ENCODE data around the gene EMC10. TPM values are rescaled to one million over a fixed set of nuclear protein-coding genes. Genes with fewer than 3 reads are reported as not detected.

The EMC10 gene
- polyA plus RNA-seq (2013, experiment 1 of 2), result 104 TPM
- 102 TPM for polyA plus RNA-seq (2013, experiment 2 of 2)

DNA sequence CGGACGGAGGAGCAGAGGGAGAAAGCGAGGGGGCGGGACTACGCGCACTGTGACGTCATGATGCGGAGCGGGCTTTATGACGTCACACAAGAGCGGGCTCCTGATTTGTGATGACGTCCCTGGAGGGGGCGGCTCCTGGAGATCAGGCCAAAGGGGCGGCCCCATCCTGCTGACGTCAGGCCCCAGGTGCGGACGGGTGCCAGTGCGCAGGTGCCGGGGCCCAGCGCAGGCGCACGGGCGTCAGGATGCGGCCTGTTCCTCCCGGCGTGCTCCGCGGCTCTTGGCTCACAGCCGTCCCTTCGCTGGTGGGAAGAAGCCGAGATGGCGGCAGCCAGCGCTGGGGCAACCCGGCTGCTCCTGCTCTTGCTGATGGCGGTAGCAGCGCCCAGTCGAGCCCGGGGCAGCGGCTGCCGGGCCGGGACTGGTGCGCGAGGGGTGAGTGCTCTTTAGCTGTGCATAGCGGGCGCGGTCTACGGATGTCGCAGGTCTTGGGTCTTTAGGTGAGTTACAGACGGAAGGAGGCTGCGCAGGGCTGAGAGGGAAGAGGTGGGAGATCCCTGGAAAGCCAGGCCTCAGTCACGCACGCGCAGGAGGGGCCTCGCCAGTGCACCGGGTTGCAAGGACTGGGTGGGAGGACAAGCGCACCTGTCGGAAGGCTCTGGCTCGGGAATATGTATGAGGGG is at the start of gene EMC10, which contains the start of gene GARIN5A:
TSS of gene EMC10 (plus strand) at position 284 of the 683 bp plus-strand sequence. CDS start at position 322, 38 bp downstream.
TSS of gene GARIN5A (minus strand) at position 625 of the 683 bp plus-strand sequence. CDS start at position 165, 460 bp downstream.
- Histone ChIP-seq H3K36me3 (ENCODE audit: control insufficient read depth in 1 of 2, insufficient read depth in 2 of 2, low read depth in 1 of 2, low read length in 2 of 2) (peaks cover 13 to 34% of the 10 kb centered on the region in 2 experiments), H3K9me3 (ENCODE audit: control insufficient read depth, low read length) (no peaks in the 10 kb centered on the region), H3K14ac (ENCODE audit: low read length in 2 of 2) (peak within 1 kb of the TSS in 1 of 2 experiments; percentile 80), H4K91ac (ENCODE audit: low read length) (peak within 1 kb of the TSS; percentile 97), H2BK12ac (ENCODE audit: low read length in 2 of 2) (no peak within 1 kb of the TSS), H2BK5ac (ENCODE audit: low read depth, low read length, poor library complexity, severe bottlenecking) (no peak within 1 kb of the TSS), H3K4me3 (ENCODE audit: insufficient read depth in 1 of 2, low read depth in 1 of 2, low read length in 2 of 2) (peak within 1 kb of the TSS; percentile 96 to 99), H3K23ac (ENCODE audit: low read length in 2 of 2) (peak within 1 kb of the TSS in 1 of 2 experiments; percentile 60), H4K8ac (ENCODE audit: low read length) (peak within 1 kb of the TSS; percentile 99), H3K9ac (ENCODE audit: low read length) (peak within 1 kb of the TSS; percentile 90), H3K4me2 (ENCODE audit: low read length, poor library complexity, severe bottlenecking) (peak within 1 kb of the TSS; percentile 70), H3K4ac (ENCODE audit: low read depth in 1 of 2, low read length in 2 of 2) (peak within 1 kb of the TSS; percentile 87 to 88), H3K27ac (ENCODE audit: low read length, poor library complexity, severe bottlenecking) (peak within 1 kb of the TSS; percentile 22), H3K79me1 (replicated peaks; ENCODE audit: low read length, poor library complexity, severe bottlenecking) (peaks cover 38% of the 10 kb centered on the region), H2BK120ac (ENCODE audit: low read depth, low read length) (no peak within 1 kb of the TSS), H2BK15ac (ENCODE audit: low read depth, poor library complexity, severe bottlenecking) (peak within 1 kb of the TSS; percentile 98), H3K18ac (ENCODE audit: low read depth in 1 of 2, low read length in 2 of 2) (peak within 1 kb of the TSS; percentile 93 to 99), H2AFZ (ENCODE audit: low read depth, low read length) (peak within 1 kb of the TSS; percentile 87), H3K27me3 (ENCODE audit: control insufficient read depth in 1 of 2, insufficient read depth in 1 of 2, low read length in 2 of 2) (no peaks in the 10 kb centered on the region), H3K4me1 (ENCODE audit: control insufficient read depth, insufficient read depth, low read depth, low read length) (peaks cover 13% of the 10 kb centered on the region), H2AK5ac (ENCODE audit: low read length, severe bottlenecking) (no peak within 1 kb of the TSS)
- 3% methylated on average over 56 of the region's 58 CpGs for WGBS
- DNase-seq, result peak; percentile 95

DNA sequence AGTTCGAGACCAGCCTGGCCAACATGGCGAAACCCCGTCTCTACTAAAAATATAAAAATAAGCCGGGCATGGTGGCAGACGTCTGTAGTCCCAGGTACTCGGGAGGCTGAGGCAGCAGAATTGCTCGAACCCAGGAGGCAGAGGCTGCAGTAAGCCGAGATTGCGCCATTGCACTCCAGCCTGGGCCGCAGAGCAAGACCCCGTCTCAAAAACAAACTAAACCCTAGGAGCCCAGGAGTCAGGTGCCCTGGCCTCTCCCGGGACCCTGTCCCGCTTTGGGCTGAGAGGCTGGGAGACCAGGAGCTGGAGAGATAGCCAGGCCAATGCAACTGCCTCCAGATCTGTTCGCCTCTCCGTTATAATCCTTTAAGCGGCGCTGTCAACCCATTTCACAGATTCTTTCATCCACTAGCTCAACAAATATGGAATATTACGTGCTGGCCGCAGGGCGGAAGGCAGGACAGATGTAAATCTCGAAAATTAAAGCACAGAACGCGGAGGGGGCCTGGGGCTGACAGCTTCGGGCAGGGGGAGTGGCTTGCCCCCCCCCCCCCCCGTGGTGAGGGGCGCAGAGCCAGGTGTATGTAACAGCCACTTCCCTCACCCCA is 48.9 kb upstream of the EMC10 start:
- H3K27me3 ChIP-seq (ENCODE audit: control insufficient read depth in 1 of 2, insufficient read depth in 1 of 2, low read length in 2 of 2), result peaks cover 0 to 45% of the 10 kb centered on the region in 2 experiments
- H3K9me3 ChIP-seq (ENCODE audit: control insufficient read depth, low read length), result no peaks in the 10 kb centered on the region
- H3K27ac ChIP-seq (ENCODE audit: low read length, poor library complexity, severe bottlenecking), result no peak overlapping the region
- no peak overlapping the region for H3K14ac ChIP-seq (ENCODE audit: low read length in 2 of 2)
- no peak overlapping the region for H3K4ac ChIP-seq (ENCODE audit: low read depth in 1 of 2, low read length in 2 of 2)
- no peak overlapping the region for H2BK15ac ChIP-seq (ENCODE audit: low read depth, poor library complexity, severe bottlenecking)
- no peak overlapping the region for H2BK120ac ChIP-seq (ENCODE audit: low read depth, low read length)
- H3K36me3 ChIP-seq (ENCODE audit: control insufficient read depth in 1 of 2, insufficient read depth in 2 of 2, low read depth in 1 of 2, low read length in 2 of 2), result no peaks in the 10 kb centered on the region
- no peak overlapping the region for H2BK12ac ChIP-seq (ENCODE audit: low read length in 2 of 2)
- no peak overlapping the region for H3K4me2 ChIP-seq (ENCODE audit: low read length, poor library complexity, severe bottlenecking)
- 93% methylated on average over 23 of the region's 26 CpGs for WGBS
- no peak overlapping the region for H4K91ac ChIP-seq (ENCODE audit: low read length)
- no peak overlapping the region for H3K23ac ChIP-seq (ENCODE audit: low read length in 2 of 2)
- no peaks in the 10 kb centered on the region for H3K79me1 ChIP-seq (replicated peaks; ENCODE audit: low read length, poor library complexity, severe bottlenecking)
- H4K8ac ChIP-seq (ENCODE audit: low read length), result peak overlapping the region; percentile 31
- H2BK5ac ChIP-seq (ENCODE audit: low read depth, low read length, poor library complexity, severe bottlenecking), result no peak overlapping the region
- H3K18ac ChIP-seq (ENCODE audit: low read depth in 1 of 2, low read length in 2 of 2), result no peak overlapping the region
- DNase-seq, result no peak
- H3K4me1 ChIP-seq (ENCODE audit: control insufficient read depth, insufficient read depth, low read depth, low read length), result peaks cover 13% of the 10 kb centered on the region
- H3K4me3 ChIP-seq (ENCODE audit: insufficient read depth in 1 of 2, low read depth in 1 of 2, low read length in 2 of 2), result peak overlapping the region in 1 of 2 experiments; percentile 67
- H2AFZ ChIP-seq (ENCODE audit: low read depth, low read length), result no peak overlapping the region
- peak overlapping the region; percentile 66 for H3K9ac ChIP-seq (ENCODE audit: low read length)
- H2AK5ac ChIP-seq (ENCODE audit: low read length, severe bottlenecking), result no peak overlapping the region

DNA sequence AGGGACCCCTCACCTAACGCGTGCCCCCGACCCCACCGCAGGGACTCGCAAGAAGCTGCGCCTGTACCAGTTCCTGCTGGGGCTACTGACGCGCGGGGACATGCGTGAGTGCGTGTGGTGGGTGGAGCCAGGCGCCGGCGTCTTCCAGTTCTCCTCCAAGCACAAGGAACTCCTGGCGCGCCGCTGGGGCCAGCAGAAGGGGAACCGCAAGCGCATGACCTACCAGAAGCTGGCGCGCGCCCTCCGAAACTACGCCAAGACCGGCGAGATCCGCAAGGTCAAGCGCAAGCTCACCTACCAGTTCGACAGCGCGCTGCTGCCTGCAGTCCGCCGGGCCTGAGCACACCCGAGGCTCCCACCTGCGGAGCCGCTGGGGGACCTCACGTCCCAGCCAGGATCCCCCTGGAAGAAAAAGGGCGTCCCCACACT is 48.3 kb upstream of the EMC10 start:
- peak overlapping the region; percentile 8 to 67 for H3K4me3 ChIP-seq (ENCODE audit: insufficient read depth in 1 of 2, low read depth in 1 of 2, low read length in 2 of 2)
- H2BK12ac ChIP-seq (ENCODE audit: low read length in 2 of 2), result no peak overlapping the region
- WGBS, result 20% methylated on average over 38 of the region's 38 CpGs
- no peaks in the 10 kb centered on the region for H3K36me3 ChIP-seq (ENCODE audit: control insufficient read depth in 1 of 2, insufficient read depth in 2 of 2, low read depth in 1 of 2, low read length in 2 of 2)
- no peak overlapping the region for H2BK15ac ChIP-seq (ENCODE audit: low read depth, poor library complexity, severe bottlenecking)
- H2BK120ac ChIP-seq (ENCODE audit: low read depth, low read length), result no peak overlapping the region
- H4K8ac ChIP-seq (ENCODE audit: low read length), result peak overlapping the region; percentile 31
- H3K18ac ChIP-seq (ENCODE audit: low read depth in 1 of 2, low read length in 2 of 2), result no peak overlapping the region
- H3K4me2 ChIP-seq (ENCODE audit: low read length, poor library complexity, severe bottlenecking), result peak overlapping the region; percentile 52
- H3K23ac ChIP-seq (ENCODE audit: low read length in 2 of 2), result no peak overlapping the region
- H3K27ac ChIP-seq (ENCODE audit: low read length, poor library complexity, severe bottlenecking), result no peak overlapping the region
- peak overlapping the region; percentile 66 for H3K9ac ChIP-seq (ENCODE audit: low read length)
- H3K27me3 ChIP-seq (ENCODE audit: control insufficient read depth in 1 of 2, insufficient read depth in 1 of 2, low read length in 2 of 2), result peaks cover 0 to 51% of the 10 kb centered on the region in 2 experiments
- no peak overlapping the region for H4K91ac ChIP-seq (ENCODE audit: low read length)
- H3K79me1 ChIP-seq (replicated peaks; ENCODE audit: low read length, poor library complexity, severe bottlenecking), result no peaks in the 10 kb centered on the region
- H2AFZ ChIP-seq (ENCODE audit: low read depth, low read length), result no peak overlapping the region
- H3K9me3 ChIP-seq (ENCODE audit: control insufficient read depth, low read length), result no peaks in the 10 kb centered on the region
- no peak overlapping the region for H2AK5ac ChIP-seq (ENCODE audit: low read length, severe bottlenecking)
- no peak overlapping the region for H3K4ac ChIP-seq (ENCODE audit: low read depth in 1 of 2, low read length in 2 of 2)
- peaks cover 19% of the 10 kb centered on the region for H3K4me1 ChIP-seq (ENCODE audit: control insufficient read depth, insufficient read depth, low read depth, low read length)
- H3K14ac ChIP-seq (ENCODE audit: low read length in 2 of 2), result no peak overlapping the region
- DNase-seq, result peak; percentile 72
- H2BK5ac ChIP-seq (ENCODE audit: low read depth, low read length, poor library complexity, severe bottlenecking), result no peak overlapping the region

DNA sequence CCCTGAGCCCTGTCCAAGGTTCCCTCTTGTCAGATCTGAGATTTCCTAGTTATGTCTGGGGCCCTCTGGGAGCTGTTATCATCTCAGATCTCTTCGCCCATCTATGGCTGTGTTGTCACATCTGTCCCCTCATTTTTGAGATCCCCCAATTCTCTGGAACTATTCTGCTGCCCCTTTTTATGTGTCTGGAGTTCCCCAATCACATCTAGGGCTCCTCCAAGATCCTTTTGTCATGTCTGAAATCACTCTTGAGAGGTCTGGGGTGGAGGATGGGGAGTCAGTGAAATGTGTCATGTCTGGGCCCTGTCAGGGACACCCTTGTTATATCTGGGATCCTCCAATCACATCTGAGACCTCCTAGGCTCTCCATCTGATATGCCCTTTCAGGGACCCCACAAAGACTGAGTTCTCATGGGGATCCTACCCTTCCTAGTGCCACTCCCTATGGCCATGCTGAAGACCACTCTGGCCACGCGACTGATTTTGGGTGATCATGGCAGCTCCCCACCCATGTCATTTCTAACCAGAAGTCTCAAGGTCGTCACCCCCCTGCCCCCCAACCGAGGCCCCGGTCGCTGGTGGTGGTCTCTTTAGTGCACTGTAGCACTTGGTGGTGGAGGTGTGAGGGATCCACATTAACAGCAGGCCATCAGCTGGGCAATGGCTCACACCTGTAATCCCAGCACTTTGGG is 47.4 kb upstream of the EMC10 start:
- H3K4me1 ChIP-seq (ENCODE audit: control insufficient read depth, insufficient read depth, low read depth, low read length), result peaks cover 24% of the 10 kb centered on the region
- no peak overlapping the region for H3K4me2 ChIP-seq (ENCODE audit: low read length, poor library complexity, severe bottlenecking)
- peaks cover 0 to 50% of the 10 kb centered on the region in 2 experiments for H3K27me3 ChIP-seq (ENCODE audit: control insufficient read depth in 1 of 2, insufficient read depth in 1 of 2, low read length in 2 of 2)
- no peak overlapping the region for H3K14ac ChIP-seq (ENCODE audit: low read length in 2 of 2)
- H3K9me3 ChIP-seq (ENCODE audit: control insufficient read depth, low read length), result no peaks in the 10 kb centered on the region
- no peak overlapping the region for H2AFZ ChIP-seq (ENCODE audit: low read depth, low read length)
- no peak overlapping the region for H3K18ac ChIP-seq (ENCODE audit: low read depth in 1 of 2, low read length in 2 of 2)
- H4K91ac ChIP-seq (ENCODE audit: low read length), result no peak overlapping the region
- H3K23ac ChIP-seq (ENCODE audit: low read length in 2 of 2), result no peak overlapping the region
- no peak overlapping the region for H2BK12ac ChIP-seq (ENCODE audit: low read length in 2 of 2)
- DNase-seq, result no peak
- no peak overlapping the region for H2BK5ac ChIP-seq (ENCODE audit: low read depth, low read length, poor library complexity, severe bottlenecking)
- H3K4ac ChIP-seq (ENCODE audit: low read depth in 1 of 2, low read length in 2 of 2), result no peak overlapping the region
- no peak overlapping the region for H3K27ac ChIP-seq (ENCODE audit: low read length, poor library complexity, severe bottlenecking)
- no peak overlapping the region for H2BK120ac ChIP-seq (ENCODE audit: low read depth, low read length)
- H3K4me3 ChIP-seq (ENCODE audit: insufficient read depth in 1 of 2, low read depth in 1 of 2, low read length in 2 of 2), result no peak overlapping the region
- H2AK5ac ChIP-seq (ENCODE audit: low read length, severe bottlenecking), result no peak overlapping the region
- H3K36me3 ChIP-seq (ENCODE audit: control insufficient read depth in 1 of 2, insufficient read depth in 2 of 2, low read depth in 1 of 2, low read length in 2 of 2), result no peaks in the 10 kb centered on the region
- no peak overlapping the region for H4K8ac ChIP-seq (ENCODE audit: low read length)
- no peak overlapping the region for H2BK15ac ChIP-seq (ENCODE audit: low read depth, poor library complexity, severe bottlenecking)
- H3K79me1 ChIP-seq (replicated peaks; ENCODE audit: low read length, poor library complexity, severe bottlenecking), result no peaks in the 10 kb centered on the region
- no peak overlapping the region for H3K9ac ChIP-seq (ENCODE audit: low read length)
- WGBS, result 97% methylated on average over 6 of the region's 7 CpGs
